HG03025 (cell line): ENCODE measurements around the gene INSM2.

ENCODE experiments used
- ATAC-seq: cut with Tn5 transposase; IDR thresholded peaks from one replicate; pipeline ENCODE4 v1.9.1; 2021; ENCODE audit warnings: mild to moderate bottlenecking, moderate library complexity; ENCODE audit not compliant: unreplicated experiment, low FRiP score

Gene INSM2

DNA sequence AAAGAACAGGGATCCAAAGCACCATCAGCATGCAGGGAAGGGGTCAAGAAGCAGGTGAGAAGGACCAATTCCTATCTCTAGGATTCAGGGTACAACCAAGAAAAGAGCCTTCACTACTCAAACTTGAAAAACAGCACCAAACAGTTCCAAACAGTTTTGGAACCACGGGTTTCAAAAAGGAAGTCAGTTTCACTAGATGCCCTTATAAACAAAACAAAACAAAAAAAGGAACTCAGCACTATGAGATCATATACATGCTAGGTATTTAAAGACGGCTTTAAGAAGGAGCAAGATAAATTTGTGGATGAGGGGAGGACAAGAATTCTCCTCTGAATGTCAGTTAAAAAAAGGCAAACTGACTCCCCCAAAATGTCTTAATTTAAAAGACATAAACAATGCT is 6.0 kb downstream of the INSM2 start:
- no peak for ATAC-seq

DNA sequence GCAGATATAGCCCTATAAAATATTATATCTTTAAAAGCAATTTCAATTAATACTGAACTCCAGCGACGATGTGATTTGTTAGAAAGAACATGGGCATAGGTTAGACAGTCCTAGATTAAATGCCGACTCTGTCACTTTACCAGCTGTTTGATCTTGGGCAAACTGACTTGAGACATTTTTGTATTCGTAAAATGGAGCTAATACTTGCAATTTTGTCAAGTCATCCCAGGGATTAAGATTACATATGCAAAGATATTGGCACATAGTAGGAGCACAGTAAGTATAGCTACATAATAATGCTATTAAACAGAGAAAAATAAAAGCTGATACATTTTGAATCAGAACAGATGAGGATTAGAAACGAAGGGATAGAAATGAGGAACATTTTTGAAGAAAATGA is 9.0 kb downstream of the INSM2 start:
- ATAC-seq: no peak

DNA sequence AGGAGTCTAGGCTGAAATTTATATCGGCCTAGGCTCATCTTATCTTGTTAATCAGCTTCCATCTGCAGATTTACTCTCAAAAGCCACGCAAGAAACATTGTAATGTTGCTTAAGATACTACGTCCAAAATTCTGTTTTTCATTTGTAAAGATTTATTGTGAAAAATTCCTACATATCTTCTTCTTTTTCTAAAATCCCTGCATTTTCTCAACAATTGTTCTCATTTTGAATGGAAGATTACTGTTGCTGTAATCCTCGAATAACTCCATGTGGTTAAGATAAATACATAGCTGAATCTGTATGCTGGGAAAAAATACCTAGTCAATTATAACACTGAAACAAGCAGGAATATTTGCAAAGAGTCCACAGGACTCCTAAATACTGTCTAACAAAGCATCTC is 15.6 kb downstream of the INSM2 start:
- no peak for ATAC-seq

DNA sequence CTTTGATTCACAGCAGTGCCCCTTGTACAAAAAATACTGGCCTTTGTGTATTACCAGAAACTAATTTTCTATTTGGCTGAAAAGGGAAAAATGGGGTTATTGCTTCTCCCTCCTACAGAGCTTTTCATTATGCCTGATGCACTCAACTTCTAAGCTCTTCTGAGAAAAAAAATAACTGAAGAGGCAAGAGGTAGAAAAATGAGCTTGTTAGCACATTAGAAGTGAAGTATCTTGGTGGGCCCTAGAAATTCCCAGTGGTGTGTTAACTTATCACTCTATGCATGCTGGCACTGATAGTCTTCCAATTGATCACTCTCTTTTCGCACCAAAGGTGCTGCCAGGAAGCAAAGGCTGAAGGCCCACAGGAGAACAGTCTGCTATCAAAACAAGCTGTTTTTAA is 17.1 kb downstream of the INSM2 start:
- no peak for ATAC-seq

DNA sequence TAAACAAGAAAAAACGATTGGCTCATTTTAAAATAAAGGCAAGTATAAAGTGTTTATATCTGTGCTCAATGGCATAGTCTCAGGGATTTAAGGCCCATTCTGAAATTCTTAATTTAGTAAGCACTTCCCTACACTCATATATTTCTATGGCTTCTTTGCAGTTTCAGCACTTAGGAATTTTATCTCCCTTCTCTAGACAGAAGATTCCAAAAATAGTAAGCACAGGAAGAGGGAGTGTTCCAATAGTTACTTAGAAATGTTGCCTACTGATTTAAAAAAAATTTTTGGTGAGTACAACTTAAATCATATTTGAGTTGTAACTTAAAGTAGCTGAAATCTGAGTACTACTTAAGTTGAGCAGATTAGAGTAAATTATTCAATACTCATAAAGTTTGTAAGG is 19.8 kb downstream of the INSM2 start:
- ATAC-seq: no peak

DNA sequence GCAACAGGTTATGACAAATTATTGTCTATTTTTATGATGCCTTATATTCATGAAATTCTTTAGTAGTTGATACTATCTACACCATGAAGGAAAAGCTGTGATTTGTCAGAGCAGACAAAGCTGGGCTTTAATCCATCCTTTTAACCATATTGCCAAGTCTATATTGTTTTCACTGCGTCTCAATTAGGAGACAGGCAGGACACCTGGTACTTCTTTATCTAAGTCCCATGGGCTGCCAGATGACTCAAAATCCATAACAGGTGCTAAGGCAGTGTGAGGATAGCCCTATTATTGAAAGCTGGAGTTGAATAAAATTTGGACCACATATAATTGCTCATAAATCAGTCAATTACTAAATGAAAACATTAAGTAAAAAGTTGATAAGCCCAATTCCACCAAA is 22.6 kb downstream of the INSM2 start:
- ATAC-seq: no peak

DNA sequence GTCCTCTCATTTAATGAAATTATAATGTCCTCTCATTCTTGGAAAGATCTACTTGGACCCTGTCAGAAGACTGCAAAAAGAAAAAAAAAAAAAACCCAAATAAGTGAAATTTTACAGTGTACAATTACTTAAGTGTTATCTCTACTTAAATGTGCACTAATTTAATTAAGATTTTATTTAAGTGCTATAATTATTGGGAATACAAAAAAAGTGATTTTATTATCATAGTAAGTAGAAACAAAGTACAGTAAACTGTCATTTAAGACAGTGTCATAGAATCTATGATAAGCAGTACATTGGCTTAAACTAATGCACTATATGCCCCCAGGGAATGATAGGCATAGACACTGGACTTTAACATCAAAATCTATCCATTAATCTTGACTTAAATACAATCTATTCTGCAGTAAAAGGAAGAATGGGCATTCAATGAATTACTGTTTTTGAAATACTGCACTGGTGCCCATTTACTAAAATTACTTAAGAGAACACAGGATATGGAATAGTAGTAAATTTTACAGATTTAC is 23.3 kb downstream of the INSM2 start:
- ATAC-seq: no peak

DNA sequence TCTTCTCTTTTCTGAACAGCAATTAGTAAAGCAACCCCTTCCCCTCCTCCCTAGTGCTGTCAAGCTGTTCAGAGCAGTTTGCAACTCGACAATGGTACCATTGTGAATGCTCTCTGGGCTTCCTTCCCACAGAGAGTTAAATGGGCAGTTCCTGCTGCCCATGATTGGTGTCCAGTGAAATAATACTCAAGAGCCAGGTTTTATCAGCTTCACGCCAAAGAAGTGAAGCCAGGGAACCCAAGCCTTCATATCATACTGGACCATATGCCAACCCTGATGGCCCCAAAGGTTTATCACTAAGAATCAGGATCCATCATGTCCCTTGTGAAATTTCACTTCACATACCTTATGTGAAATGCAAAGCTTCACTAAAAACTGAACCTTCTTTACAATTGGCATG is 24.7 kb downstream of the INSM2 start:
- ATAC-seq: no peak

DNA sequence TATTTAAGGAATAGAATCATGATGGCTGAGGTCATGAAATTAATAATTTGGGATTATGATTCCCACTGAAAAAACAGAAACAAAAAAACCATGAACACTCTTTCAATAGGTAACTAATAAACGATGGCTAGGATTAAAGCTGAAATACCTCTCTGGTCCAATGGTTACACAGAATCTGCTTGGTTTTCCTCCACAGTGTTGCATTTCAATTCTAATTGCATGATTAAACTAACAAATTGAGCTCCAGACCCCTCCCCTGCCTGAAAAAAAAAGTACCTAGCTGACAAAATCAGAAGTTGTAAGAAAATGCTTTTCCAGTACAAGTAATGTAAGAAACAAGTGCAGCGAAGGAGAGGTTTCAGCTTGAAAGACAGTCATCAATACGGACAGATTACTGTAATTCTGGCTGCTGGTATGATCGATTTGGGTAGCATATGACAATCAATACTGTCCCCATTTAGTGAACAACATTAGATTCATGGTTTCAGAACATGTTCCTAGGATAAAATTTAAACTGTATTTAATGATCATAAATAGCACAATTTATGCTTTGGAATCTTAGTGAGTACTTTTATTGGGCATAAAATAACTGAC is 32.0 kb downstream of the INSM2 start:
- ATAC-seq: no peak

DNA sequence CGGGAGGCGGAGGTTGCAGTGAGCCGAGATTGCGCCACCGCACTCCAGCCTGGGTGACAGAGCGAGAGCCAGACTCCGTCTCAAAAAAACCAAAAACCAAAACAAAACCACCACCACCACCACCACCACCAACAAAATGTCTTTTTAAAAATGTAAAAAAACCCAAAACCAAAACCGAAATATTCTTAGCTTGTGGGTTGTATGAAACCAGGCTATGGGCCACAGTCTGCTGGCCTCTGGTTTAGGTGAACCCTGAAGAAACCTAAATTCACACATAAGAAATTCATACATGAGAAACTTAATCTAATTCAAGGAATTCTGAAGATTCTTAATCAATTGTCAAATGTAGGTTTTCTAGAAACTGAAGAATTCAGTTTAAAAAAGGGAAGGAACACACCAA is 37.6 kb downstream of the INSM2 start:
- ATAC-seq: no peak

DNA sequence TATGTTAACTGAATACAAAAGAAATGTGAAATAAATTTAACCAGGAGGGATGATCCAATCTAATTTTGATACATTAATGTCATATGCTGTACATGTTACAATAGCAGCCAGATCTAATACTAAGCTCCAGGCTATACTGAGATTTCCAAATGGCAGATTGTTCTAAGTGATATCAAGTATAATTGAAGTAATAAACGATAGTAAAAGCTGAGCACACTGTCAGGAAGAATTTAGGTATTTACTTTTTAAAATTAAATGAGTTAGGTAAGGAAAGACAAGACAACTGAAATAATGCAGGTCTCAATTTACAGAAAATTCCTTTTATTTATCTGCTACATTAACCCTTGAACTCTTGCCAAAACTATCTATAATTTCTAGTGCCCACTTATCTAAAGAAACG is 39.9 kb downstream of the INSM2 start:
- no peak for ATAC-seq

DNA sequence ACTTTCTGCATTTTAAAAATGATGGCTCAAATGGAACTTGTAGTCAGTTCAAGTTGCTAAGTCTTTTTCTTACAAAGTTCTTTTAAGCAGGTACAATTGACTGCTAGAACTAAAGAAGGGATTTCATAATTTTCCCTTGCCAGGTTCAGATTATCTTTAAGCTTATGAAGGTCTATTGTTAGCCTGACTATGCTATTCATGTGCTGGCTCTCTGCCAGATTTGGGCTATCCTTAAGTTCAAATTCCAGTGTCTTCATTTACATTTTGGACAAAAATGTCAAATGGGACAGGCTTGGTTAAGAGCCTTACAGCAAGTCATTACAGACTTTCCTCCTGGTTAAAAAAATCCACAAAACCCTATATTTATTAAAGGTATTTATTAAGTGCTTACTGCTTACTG is 42.3 kb downstream of the INSM2 start:
- ATAC-seq: no peak

DNA sequence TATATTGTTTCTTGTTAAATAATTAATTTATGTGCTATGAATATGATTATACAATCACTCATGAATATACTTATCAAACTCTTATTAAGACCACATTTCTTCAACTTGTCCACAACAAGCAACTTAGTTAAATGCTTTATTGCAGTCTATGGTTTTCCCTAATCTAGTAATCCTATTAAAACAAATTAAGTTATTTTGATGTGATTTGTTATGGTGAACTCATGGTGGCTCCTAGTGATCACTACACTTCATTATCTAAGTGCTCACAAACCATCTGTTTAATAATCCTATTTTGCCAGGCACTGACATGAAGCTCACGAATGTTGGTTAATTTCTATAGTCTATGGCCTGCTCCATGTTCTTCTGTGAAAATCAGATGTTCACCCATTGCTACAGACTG is 42.9 kb downstream of the INSM2 start:
- no peak for ATAC-seq

DNA sequence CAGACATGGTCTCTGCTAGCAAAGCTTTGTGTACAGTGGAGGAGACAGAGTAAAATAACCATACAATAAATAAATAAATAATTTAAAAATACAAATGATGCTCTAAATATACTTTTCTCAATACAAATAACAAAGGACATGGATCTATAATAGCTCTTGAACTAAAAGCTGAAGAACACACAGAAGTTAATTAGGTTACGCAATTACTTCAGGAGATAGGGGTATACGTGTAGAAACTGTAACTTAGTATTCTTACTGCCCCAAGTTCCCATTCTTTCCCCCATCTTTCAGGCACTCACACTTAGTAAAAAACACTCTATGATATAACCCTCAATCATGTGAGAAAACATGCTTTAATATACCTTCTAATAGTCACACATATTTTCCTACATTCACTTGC is 44.2 kb downstream of the INSM2 start:
- no peak for ATAC-seq

DNA sequence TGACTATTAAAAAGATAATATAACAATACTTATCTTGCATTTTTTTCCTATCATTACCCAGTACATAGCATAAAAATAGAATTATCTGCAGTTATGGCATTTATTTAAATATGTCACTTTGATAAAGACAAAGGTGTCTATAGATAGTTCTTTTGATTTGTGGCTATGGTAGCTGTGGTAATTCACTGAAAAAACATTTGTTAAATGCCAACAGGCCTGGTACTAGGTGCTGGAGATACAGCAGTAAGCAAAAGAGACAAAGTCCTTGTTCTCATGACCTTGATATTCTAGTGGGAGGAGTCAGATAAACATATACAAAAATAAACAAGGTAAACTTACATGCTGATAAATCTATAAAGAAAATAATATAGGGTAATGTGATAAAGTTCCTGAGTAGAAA is 44.7 kb downstream of the INSM2 start:
- no peak for ATAC-seq
